Activated B cell treated with CpG ODN at 0.5 μM for 24 hours (primary cell): Measurements from ENCODE around the gene VWC2L. TPM values are rescaled to one million over a fixed set of nuclear protein-coding genes. Genes with fewer than 3 reads are reported as not detected.

Experiments used
- ATAC-seq: fragments of 200-7000 bp; cut with Tn5 transposase; one replicate; pipeline ENCODE4 v1.10.0; 2021; ENCODE audit warnings: low read depth, mild to moderate bottlenecking, moderate library complexity
- CTCF ChIA-PET: fragments of 350-600 bp; sonication (Branson Sonifier 250); formaldehyde crosslinking; loops from one replicate; lab custom pipeline; 2021; ENCODE audit warnings: antibody characterized with exemption; lab: Charles Lee
- POLR2A ChIA-PET: fragments of 350-600 bp; sonication (Branson Sonifier 250); formaldehyde crosslinking; loops from one replicate; lab custom pipeline; 2021; ENCODE audit warnings: antibody characterized with exemption; lab: Charles Lee
- DNase-seq: peaks from one replicate; pipeline ENCODE4 v3.0.0; 2022
- H3K27ac Mint-ChIP-seq: one replicate; pipeline ENCODE4 v1.8.0; 2020; ENCODE audit warnings: mixed read lengths
- H3K27me3 Mint-ChIP-seq: one replicate; pipeline ENCODE4 v1.8.0; 2021; ENCODE audit warnings: mixed read lengths
- H3K36me3 Mint-ChIP-seq: one replicate; pipeline ENCODE4 v1.8.0; 2021; ENCODE audit warnings: low read depth, mixed read lengths
- H3K4me1 Mint-ChIP-seq: one replicate; pipeline ENCODE4 v1.8.0; 2021; ENCODE audit warnings: mixed read lengths
- H3K4me3 Mint-ChIP-seq: one replicate; pipeline ENCODE4 v1.8.0; 2020; ENCODE audit warnings: mild to moderate bottlenecking, mixed read lengths
- H3K9me3 Mint-ChIP-seq: one replicate; pipeline ENCODE4 v1.8.0; 2020; ENCODE audit warnings: mixed read lengths
- intact Hi-C: fragments of 100-400 bp; cut with micrococcal nuclease; formaldehyde crosslinking; loops from one replicate; pipeline ENCODE4 v1.15.1; 2024
- total RNA-seq: library from RNA; stranded (reverse); gene quantifications from 2 replicates; pipeline ENCODE4 v1.2.3, GENCODE V29; 2022
- TF ChIP-seq, protein P1 (sequence below): fragments of 200-600 bp; IDR thresholded peaks from one replicate; pipeline ENCODE4 v1.8.0; 2022; ENCODE audit warnings: antibody characterized with exemption, mild to moderate bottlenecking

Gene VWC2L
- total RNA-seq, 1 donor from 2014 or later: not detected

GRCh38 chr2:214545898-214546542 lies 135.2 kb downstream of the VWC2L start:
- TF ChIP-seq, protein P1, sequence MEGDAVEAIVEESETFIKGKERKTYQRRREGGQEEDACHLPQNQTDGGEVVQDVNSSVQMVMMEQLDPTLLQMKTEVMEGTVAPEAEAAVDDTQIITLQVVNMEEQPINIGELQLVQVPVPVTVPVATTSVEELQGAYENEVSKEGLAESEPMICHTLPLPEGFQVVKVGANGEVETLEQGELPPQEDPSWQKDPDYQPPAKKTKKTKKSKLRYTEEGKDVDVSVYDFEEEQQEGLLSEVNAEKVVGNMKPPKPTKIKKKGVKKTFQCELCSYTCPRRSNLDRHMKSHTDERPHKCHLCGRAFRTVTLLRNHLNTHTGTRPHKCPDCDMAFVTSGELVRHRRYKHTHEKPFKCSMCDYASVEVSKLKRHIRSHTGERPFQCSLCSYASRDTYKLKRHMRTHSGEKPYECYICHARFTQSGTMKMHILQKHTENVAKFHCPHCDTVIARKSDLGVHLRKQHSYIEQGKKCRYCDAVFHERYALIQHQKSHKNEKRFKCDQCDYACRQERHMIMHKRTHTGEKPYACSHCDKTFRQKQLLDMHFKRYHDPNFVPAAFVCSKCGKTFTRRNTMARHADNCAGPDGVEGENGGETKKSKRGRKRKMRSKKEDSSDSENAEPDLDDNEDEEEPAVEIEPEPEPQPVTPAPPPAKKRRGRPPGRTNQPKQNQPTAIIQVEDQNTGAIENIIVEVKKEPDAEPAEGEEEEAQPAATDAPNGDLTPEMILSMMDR: no peak
- H3K9me3 Mint-ChIP-seq: no peaks in the 10 kb centered on the region
- DNase-seq: no peak
- H3K27me3 Mint-ChIP-seq: no peaks in the 10 kb centered on the region
- no peak overlapping the region for H3K4me3 Mint-ChIP-seq
- H3K27ac Mint-ChIP-seq: no peak overlapping the region
- ChIA-PET CTCF (no interaction called here), POLR2A (no interaction called here)
- intact Hi-C loops: no loop called here
- no peaks in the 10 kb centered on the region for H3K4me1 Mint-ChIP-seq
- no peak for ATAC-seq
- H3K36me3 Mint-ChIP-seq: no peaks in the 10 kb centered on the region

DNA sequence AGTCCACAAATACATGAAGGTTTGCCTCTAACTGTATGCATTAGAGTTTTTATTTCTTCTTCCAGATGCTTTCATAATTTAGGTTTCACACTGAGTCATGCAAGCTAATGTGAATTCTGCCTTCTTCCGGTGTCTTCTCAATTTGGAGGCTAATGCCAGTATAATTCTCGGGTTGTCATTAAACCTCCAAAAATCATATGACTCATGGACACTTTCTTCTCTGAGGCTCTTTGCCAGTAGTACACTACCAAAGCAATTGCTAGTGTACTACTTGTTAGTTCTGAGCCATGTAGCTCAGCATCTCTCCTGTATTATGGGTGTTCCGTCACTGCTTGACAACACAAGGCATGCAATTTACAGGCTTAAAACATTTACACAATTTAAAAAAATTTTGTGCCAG lies 137.1 kb downstream of the VWC2L start:
- TF ChIP-seq, protein P1: no peak
- ATAC-seq (no peak), DNase-seq (no peak)
- Mint-ChIP-seq H3K36me3 (no peaks in the 10 kb centered on the region), H3K9me3 (no peaks in the 10 kb centered on the region), H3K27me3 (no peaks in the 10 kb centered on the region), H3K4me3 (no peak overlapping the region), H3K4me1 (no peaks in the 10 kb centered on the region), H3K27ac (no peak overlapping the region)
- intact Hi-C loops: no loop called here
- ChIA-PET CTCF (no interaction called here), POLR2A (no interaction called here)

GRCh38 chr2:214549946-214550345 lies 139.1 kb downstream of the VWC2L start:
- ATAC-seq (no peak), DNase-seq (no peak)
- CTCF ChIA-PET: no interaction called here
- Mint-ChIP-seq H3K27ac (no peak overlapping the region), H3K4me3 (no peak overlapping the region), H3K4me1 (no peaks in the 10 kb centered on the region), H3K36me3 (no peaks in the 10 kb centered on the region), H3K27me3 (no peaks in the 10 kb centered on the region), H3K9me3 (no peaks in the 10 kb centered on the region)
- TF ChIP-seq, protein P1: no peak
- POLR2A ChIA-PET: no interaction called here
- intact Hi-C loops: no loop called here

- no peaks in the 10 kb centered on the region for H3K36me3 Mint-ChIP-seq
- intact Hi-C loops: no loop called here
- no peak overlapping the region for H3K27ac Mint-ChIP-seq
- no peak overlapping the region for H3K4me3 Mint-ChIP-seq
- ATAC-seq (no peak), DNase-seq (no peak)
- TF ChIP-seq, protein P1: no peak
- no peaks in the 10 kb centered on the region for H3K9me3 Mint-ChIP-seq
- H3K27me3 Mint-ChIP-seq: no peaks in the 10 kb centered on the region
- no peaks in the 10 kb centered on the region for H3K4me1 Mint-ChIP-seq
- POLR2A ChIA-PET: no interaction called here
- CTCF ChIA-PET: no interaction called here
Measured at GRCh38 chr2:214550786-214551185, 139.9 kb downstream of the VWC2L start.

DNA sequence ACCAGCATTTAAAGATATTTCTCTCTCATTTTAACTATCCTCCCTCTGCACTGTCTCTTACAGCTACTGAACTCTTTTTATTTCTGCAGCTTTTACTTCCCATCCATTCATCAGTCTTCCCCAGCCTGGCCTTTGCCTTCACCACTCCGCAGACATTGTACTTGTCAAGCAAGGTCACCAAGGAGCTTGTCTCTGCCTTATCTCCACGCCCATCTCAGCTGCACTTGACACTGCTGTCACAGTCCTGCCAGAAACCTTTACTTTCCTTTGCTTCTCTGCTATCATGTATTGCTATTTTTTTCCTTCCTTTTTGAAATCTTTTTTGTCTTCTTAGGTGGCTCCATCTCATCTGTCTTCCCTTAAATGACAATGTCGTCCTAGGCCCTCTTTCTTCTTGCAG lies 147.0 kb downstream of the VWC2L start:
- ChIA-PET POLR2A (no interaction called here), CTCF (no interaction called here)
- no peaks in the 10 kb centered on the region for H3K36me3 Mint-ChIP-seq
- no peak for ATAC-seq
- DNase-seq: no peak
- intact Hi-C loops: no loop called here
- TF ChIP-seq, protein P1: no peak
- H3K4me3 Mint-ChIP-seq: no peak overlapping the region
- no peak overlapping the region for H3K27ac Mint-ChIP-seq
- no peaks in the 10 kb centered on the region for H3K27me3 Mint-ChIP-seq
- H3K9me3 Mint-ChIP-seq: no peaks in the 10 kb centered on the region
- H3K4me1 Mint-ChIP-seq: no peaks in the 10 kb centered on the region
